ENCODE measurements around the gene OVCH1. TPM values are rescaled to one million over a fixed set of nuclear protein-coding genes. Genes with fewer than 3 reads are reported as not detected.
"Not testable (repeated sequence)": the region's sequence is repeated elsewhere in the genome, so short reads cannot be mapped to it uniquely, and the experiment has no call there.

OVCH1 gene
- total RNA-seq, 1 donor from 2014 or later, result 0.07 TPM

DNA sequence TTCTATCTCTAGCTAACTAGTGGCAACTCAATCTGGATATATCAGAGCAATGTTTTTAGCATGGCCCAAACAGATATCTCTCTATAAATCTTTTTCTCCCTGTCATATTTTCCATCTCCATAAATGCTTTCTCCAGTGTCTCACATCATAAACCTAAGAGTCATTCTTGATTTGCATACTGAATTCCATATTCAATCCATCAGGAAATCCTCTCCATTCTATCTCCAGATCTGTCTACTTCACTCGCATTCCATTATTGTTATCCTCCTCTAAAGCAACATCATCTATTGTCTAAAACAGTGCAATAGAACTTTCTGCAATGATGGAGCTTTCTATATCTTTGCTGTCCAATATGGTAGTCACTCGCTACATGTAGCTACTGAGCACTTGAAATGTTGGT, 71.0 kb downstream of the OVCH1 start:
- intact Hi-C loops (cut with micrococcal nuclease), result no loop called here
- DNase-seq, result no peak
- no peak for ATAC-seq

DNA sequence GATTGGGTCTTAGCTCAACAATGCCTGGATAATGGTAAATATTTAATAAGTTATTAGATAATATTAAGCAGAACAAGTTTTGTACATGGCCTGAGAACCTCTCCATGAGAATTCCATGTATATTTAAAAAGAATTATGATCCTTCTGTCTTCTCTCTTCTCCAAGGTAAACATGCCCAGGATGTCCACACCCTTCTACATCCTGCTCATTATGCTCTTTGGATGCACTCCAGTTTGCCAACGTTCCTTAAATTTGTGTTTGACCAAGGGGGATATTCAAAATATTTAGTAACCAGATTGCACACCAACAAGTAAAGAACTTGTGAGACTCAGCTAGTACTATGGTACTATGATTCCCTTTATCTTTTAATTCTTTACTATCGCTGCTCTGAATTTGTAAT, 71.8 kb downstream of the OVCH1 start:
- intact Hi-C loops (cut with micrococcal nuclease), result no loop called here
- no peak for ATAC-seq
- no peak for DNase-seq

DNA sequence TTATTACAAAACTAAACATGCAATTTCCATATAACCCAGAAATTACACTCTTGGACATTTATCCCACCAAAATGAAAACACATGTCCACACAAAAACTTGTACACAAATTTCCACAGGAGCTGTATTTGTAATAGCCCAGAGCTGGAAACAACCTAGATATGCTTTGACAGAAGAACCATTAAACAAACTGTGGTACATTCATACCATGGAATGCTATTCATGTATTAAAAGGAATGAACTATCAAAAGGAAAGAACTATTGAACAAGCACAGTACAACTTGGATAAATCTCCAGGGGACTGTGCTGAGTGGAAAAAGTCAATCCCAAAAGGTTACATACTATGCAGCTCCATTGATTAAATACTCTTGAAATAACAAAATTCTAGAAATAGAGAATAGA, 80.7 kb downstream of the OVCH1 start:
- no peak for DNase-seq
- ATAC-seq, result no peak

DNA sequence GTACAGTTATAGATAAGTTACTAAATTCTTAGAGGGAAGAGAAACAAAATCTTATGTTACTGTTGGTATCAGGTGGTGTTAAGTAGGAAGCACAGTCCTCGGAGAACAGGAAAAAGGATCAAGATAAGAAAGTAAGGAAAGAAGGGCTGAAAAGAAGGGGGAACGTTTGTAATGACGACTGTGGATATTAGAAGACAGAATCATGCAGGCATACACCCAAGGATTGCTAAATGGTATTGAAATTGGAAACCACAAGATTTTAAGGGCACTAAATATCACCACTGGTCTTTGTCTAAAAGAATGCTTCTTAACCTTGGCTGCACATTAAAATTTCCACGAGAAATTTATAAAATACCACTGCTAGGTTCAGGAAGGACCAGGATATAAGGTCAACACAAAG, 82.4 kb downstream of the OVCH1 start:
- intact Hi-C loops (cut with micrococcal nuclease), result no loop called here
- DNase-seq (no peak), ATAC-seq (no peak)

More for the DNA sequence above, 80.7 kb downstream of the OVCH1 start:
- intact Hi-C loops (cut with micrococcal nuclease), result no loop called here

DNA sequence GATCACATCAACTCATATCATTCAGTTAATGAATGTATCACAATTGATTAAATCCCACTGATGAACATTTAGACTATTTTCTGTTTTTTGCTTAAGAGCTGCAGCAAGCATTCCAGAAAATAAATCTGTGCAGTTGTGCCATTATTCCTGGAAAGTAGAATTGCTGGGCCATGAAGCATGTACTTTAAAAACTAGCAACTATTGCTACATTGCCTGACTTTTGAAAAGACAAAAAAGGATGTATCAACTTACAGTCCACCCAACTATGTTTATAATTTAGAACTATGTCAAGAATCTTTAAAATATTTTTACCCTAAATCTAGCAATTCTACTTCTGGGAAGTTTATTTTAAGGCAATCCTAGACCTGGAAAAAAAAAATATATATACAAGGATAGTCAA, 83.1 kb downstream of the OVCH1 start:
- intact Hi-C loops (cut with micrococcal nuclease), result no loop called here
- DNase-seq (no peak), ATAC-seq (no peak)

DNA sequence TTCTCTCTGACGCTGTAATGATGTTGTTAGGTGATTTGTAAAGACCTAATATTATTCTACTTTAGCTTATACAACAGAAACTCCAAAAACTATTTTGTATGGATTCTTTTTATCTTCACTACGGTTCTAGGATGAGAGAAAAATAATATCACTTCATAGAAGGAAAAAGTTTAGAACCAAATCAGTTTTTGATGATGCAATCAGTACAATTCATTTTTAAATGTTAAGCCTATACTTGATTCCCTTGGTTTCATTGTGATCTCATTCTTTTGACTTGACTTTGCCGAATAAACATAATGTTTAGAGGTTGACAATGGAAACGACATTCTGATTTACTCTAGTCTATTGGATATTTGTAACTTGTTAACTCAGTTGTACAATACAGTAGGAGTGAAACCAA, 91.9 kb downstream of the OVCH1 start:
- intact Hi-C loops (cut with micrococcal nuclease), result no loop called here
- no peak for DNase-seq
- ATAC-seq, result no peak

DNA sequence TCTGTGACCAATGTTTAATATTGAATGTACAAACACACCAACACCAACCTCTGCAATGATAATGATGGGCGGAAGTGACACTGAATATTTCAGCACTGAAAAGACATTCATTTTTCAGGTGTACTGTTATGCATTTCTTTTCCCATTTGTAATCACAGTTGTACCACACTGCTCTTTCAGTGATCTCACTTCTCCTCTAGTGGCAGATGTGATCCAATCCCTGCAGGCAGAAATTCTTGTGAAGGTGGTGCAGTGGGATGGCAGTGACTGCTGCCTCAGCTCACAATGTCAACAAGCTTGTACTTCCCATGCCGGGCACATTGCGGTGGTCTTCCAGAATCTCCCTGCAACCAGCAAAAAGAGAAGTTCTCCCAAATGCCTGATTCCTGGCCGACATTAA, 93.5 kb downstream of the OVCH1 start:
- DNase-seq, result no peak
- intact Hi-C loops (cut with micrococcal nuclease), result no loop called here
- ATAC-seq, result no peak

DNA sequence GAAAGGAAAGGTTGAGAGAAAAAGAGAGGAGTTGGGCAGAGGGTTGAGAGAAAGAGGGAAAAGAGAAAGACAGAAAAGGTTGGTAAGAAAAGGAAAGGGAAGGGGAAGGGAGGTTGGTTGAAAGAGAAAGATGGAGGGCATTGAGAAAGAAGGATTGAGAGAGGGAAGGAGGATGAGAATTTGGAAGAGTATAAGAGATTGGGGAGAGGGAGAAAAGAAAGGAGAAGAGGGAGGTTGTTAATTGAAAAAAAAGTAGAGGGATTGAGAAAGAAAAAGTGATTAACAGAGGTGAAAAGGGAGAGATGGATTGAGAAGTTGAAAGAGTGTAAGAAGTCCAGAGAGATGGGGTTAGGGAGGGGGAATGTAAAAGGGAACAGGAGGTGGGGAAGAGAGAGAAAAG, 95.0 kb downstream of the OVCH1 start:
- intact Hi-C loops (cut with micrococcal nuclease), result no loop called here
- no peak for ATAC-seq
- no peak for DNase-seq

DNA sequence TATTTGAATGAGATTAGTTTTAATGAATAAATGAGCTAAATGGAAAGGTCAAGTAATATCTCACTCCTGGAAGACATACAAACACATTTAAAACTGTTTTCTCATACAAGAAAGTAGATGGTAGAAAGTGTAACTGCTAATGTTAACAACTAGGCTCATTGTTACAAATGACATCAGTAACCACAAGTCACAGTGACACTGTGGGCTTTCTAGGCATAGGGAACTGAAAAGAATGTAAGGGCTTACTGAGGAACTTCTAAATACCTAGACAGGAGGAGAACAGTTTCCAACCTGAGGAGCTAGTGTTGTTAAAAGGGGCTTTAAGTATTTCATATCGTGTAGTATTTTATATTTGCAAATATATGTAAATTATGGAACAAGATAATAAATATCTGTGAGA, 99.0 kb downstream of the OVCH1 start:
- no peak for DNase-seq
- intact Hi-C loops (cut with micrococcal nuclease), result no loop called here
- ATAC-seq, result no peak

DNA sequence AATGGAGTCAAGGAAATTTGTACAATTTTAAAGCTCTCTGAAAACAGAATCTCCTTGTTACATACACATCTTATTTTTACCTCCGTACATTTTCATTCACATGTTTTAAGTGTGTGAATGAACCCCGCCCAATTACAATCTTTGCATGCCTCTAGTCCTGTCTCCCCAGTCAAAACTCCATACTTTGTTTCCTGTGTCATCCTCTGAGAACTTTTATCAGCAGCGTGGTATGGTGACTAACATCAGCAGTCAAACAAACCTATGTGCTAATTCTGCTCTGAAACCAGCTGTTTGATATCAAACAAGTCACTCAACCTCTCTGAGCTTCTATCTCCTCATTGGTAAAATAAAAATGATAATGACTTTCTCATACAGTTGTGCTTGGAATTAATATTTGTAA, 100.7 kb downstream of the OVCH1 start:
- intact Hi-C loops (cut with micrococcal nuclease), result no loop called here

DNA sequence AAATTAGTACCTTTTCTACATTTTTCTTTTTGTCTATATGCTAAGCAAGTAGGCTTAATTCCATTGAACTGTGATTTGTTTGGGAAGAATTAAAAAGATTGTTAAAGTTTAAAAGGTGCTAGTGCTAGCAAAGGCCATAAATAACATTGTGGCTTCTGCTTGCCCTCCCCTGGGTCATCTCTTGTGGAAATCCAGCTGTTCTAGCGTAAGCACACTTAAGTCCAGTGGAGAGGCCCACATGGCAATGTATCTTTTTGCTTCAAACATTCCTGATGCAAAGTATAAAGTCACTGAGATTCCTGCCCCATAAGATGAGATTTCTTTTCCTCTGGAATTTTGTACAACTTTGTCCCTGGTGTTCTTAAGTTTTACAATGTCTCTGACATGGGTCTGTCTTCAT, 102.1 kb downstream of the OVCH1 start:
- intact Hi-C loops (cut with micrococcal nuclease), result no loop called here
- ATAC-seq (no peak), DNase-seq (no peak)

More for the DNA sequence above, 100.7 kb downstream of the OVCH1 start:
- DNase-seq, result no peak
- no peak for ATAC-seq

DNA sequence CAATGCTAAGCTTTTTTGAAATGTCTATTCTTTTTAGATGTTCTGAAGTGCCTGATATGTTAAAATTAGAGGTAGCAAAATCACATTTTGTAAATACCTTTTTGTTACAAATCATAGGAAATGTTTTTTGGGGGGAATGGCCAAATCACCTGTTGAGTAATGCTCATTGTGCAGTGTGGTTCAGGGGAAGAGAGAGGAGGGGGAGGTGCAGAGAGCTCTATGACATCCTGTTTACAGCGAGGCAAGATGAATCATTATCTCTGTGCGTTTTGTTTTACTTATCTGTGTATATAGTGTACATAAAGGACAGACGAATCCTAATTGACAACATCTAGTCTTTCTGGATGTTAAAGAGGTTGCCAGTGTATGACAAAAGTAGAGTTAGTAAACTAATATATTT, 107.1 kb downstream of the OVCH1 start:
- DNase-seq; ATAC-seq; intact Hi-C loops (cut with micrococcal nuclease): not testable (repeated sequence)

DNA sequence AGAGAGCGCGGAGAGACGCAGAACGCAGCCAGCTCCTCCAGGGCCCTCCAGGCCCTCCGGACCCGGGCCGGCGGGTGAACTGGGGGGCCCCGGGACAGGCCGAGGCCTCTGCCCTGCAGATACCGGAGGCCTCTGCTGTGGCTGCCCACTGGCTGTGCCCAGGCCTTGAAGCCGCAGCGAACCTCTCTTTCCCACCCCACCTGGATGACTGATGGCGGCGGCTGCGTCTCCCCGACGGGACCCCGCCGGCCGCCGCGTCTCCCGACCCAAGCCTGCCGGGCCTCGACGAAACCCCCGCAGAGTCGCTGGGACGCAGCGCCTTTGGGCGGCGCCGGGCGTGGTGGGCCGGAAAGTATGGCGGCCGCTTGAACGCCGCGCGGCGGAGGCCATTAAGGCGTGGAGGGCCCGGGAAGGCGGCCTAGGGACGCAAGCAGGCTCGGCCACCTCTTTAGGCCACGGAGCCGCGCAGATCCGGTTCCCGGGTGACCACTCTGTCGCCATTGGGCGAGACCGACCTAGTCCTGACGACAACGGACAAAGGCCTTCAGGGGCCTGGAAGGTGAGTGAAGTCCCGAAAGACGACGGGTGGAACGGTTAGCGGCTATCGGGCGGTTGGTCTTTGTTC, 108.1 kb downstream of the OVCH1 start:
- no peak for DNase-seq
- ATAC-seq, result no peak
- intact Hi-C loops (cut with micrococcal nuclease), result no loop called here

DNA sequence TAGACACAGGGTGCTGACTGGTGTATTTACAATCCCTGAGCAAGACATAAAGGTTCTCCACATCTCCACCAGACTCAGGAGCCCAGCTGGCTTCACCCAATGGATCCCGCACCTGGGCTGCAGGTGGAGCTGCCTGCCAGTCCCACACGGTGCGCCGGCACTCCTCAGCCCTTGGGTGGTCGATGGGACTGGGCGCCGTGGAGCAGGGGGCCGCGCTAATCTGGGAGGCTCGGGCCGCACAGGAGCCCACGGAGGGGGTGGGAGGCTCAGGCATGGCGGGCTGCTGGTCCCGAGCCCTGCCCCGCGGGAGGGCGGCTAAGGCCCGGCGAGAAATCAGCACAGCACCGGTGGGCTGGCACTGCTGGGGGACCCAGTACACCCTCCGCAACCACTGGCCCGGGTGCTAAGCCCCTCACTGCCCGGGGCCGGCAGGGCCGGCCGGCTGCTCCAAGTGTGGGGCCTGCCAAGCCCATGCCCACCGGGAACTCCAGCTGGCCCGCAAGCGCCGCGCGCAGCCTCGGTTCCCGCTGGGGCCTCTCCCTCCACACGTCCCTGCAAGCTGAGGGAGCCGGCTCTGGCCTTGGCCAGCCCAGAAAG, 111.3 kb downstream of the OVCH1 start:
- ATAC-seq; intact Hi-C loops (cut with micrococcal nuclease): not testable (repeated sequence)
- DNase-seq, result peak; percentile 15

DNA sequence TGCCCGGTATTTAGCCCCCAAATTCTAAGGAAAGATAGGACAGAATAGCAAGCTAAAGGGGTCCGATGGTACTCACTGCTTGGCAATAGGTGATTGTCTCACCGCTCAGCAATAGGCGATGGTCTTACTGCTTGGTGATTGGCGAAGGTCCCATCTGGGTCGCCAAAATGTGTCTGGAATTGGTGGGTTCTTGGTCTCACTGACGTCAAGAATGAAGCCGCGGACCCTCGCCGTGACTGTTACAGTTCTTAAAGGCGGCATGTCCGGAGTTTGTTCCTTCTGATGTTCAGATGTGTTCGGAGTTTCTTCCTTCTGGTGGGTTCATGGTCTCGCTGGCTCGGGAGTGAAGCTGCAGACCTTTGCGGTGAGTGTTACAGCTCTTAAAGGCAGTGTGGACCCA, 112.3 kb downstream of the OVCH1 start:
- ATAC-seq; DNase-seq; intact Hi-C loops (cut with micrococcal nuclease): not testable (repeated sequence)

DNA sequence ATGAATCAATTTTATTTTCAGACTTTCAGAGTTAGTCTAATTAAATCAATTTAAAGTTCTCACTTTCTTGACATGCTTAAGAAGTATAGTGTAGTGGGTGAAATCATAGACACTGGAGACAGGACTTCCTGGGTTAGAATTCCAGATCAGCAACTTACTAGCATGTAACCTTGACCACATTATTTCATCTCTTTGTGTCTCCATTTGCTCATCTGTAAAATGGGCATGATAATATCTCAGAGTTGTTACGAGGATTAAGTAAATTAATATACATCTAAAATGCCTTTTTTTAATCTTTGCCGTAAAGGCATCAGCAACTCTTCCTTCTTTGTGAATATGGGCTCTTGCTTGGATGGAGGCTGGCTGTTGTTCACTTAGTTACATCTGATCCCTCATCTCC, 115.2 kb downstream of the OVCH1 start:
- DNase-seq (no peak), ATAC-seq (no peak)
- intact Hi-C loops (cut with micrococcal nuclease), result no loop called here

DNA sequence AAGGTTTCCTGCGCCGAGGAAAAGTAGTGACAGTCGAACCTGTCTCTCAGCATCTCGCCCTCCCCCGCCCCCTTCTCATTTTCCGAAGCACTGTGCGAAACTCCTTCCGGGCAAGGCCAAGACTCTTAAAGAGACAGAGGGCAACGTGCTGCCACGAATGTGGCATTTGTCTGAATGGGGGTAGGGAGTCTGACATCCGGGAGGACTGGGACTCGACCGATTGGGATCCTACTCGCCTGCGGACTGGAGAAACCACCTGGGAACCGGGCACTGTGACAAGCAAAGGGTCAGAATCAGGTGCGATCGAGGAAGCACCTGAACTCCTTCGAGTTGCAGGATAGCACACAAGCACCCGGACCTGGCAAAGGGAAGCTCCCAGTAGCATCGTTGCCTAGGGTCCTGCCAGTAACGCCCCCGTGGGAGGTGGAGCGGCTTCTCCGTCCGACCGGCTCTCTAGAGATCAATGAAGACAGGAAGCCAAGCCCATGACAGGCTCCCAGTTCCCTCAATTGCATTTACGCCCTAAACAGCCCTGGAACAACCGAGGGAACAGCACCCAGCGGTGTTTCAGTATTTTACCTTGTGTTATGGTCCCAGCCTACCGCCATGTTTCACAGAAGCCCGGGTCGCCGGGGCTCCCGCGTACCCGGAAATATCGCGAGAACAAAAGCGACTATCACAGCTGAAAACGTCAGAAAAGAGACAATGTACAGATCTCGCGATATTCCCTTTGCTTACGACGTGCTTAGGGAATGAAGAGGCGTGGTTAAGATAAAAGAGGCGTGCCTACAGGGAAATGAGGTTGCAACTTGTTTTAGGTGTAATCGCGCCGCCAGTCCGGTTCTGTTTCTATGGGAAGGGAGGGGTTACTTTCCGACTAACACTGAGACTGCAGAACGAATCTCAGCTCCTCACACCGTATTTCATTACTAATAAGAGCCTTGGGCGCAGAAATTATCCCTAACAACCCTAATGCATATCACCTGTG, 116.7 kb downstream of the OVCH1 start, which contains the start of gene ERGIC2:
ERGIC2 (minus strand) TSS at position 637 of the 988 bp plus-strand sequence. CDS start 9,539 bp downstream, outside the sequence.
- intact Hi-C loops (cut with micrococcal nuclease), result no loop called here
- ATAC-seq (peak; percentile 98), DNase-seq (peak; percentile 90)

All from left ventricle myocardium superior (tissue), 1 donor.